Measurements from ENCODE around the gene MBNL2. TPM values are rescaled to one million over a fixed set of nuclear protein-coding genes. Genes with fewer than 3 reads are reported as not detected.

MBNL2 gene
- total and polyA plus RNA-seq, 4 donors = 13.3 to 108 (median 39.3) TPM

DNA sequence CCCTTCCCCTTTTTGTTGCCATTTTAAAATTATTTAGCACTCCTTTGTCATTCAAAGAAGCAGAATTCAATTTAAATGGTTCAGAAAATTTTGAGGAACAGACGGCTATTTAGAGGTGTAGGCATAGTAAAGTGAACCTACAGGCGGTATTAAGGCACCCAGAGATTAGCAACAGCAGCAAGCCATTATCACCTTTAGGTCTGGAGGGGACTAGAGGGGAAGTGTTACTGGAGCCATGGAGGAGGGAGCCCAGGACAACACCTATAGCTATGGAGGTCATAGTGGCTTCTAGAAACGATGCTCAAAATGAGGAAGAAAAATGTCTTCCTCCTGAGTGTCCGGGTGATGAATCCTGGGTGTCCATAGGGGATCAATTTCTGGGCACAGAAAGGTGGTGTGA is 25.8 kb upstream of the MBNL2 start:
- Histone ChIP-seq H3K4me3 (no peak overlapping the region), H3K9ac (ENCODE audit: insufficient read depth in 1 of 2, low read length in 2 of 2) (no peak overlapping the region), H3K27me3 (ENCODE audit: control insufficient read depth in 3 of 3, insufficient read depth in 3 of 3, low read length in 2 of 3) (no peaks in the 10 kb centered on the region), H3K9me3 (ENCODE audit: control insufficient read depth in 4 of 4, insufficient read depth in 3 of 4, low read length in 3 of 4) (no peaks in the 10 kb centered on the region), H3K36me3 (ENCODE audit: control insufficient read depth in 4 of 4, insufficient read depth in 4 of 4, low read length in 4 of 4) (no peaks in the 10 kb centered on the region), H3K27ac (ENCODE audit: low read depth in 1 of 2, low read length in 1 of 2) (no peak overlapping the region), H3K4me1 (ENCODE audit: control insufficient read depth in 5 of 5, insufficient read depth in 5 of 5, low read length in 5 of 5) (peaks cover 0 to 5% (median 2%) of the 10 kb centered on the region in 5 donors)
- DNase-seq (no peak), ATAC-seq (ENCODE audit: insufficient read depth, low FRiP score) (no peak)
- 87 to 93% methylated on average over 4 of the region's 4 CpGs for WGBS, 2 donors
- TF ChIP-seq, protein P1, sequence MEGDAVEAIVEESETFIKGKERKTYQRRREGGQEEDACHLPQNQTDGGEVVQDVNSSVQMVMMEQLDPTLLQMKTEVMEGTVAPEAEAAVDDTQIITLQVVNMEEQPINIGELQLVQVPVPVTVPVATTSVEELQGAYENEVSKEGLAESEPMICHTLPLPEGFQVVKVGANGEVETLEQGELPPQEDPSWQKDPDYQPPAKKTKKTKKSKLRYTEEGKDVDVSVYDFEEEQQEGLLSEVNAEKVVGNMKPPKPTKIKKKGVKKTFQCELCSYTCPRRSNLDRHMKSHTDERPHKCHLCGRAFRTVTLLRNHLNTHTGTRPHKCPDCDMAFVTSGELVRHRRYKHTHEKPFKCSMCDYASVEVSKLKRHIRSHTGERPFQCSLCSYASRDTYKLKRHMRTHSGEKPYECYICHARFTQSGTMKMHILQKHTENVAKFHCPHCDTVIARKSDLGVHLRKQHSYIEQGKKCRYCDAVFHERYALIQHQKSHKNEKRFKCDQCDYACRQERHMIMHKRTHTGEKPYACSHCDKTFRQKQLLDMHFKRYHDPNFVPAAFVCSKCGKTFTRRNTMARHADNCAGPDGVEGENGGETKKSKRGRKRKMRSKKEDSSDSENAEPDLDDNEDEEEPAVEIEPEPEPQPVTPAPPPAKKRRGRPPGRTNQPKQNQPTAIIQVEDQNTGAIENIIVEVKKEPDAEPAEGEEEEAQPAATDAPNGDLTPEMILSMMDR (IDR thresholded peaks at IDR 0.05; ENCODE audit: control extremely low read depth, extremely low read depth) = no peak

DNA sequence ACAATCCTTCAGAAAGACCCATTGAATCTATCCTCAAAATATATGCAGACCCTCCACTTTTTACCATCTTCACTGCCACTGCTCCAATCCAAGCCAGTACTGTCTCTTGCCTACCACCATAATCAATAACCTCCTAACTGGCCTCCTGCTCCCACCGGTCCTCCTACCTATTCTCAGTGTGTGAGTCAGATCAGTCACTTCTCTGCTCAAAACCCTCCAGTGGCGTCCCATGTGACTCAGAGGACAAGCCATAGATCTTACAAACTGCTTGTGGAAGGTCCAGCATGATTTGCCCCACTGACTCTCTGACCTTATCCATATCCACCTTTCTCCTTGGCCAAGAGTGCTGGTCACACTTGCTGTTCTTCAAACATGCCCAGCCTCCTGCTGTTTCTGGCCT is 23.4 kb upstream of the MBNL2 start:
- H3K9me3 ChIP-seq (ENCODE audit: control insufficient read depth in 4 of 4, insufficient read depth in 3 of 4, low read length in 3 of 4) = no peaks in the 10 kb centered on the region
- H3K4me3 ChIP-seq = no peak overlapping the region
- peaks cover 0 to 5% (median 0%) of the 10 kb centered on the region in 5 donors for H3K4me1 ChIP-seq (ENCODE audit: control insufficient read depth in 5 of 5, insufficient read depth in 5 of 5, low read length in 5 of 5)
- H3K27me3 ChIP-seq (ENCODE audit: control insufficient read depth in 3 of 3, insufficient read depth in 3 of 3, low read length in 2 of 3) = no peaks in the 10 kb centered on the region
- TF ChIP-seq, protein P1 (IDR thresholded peaks at IDR 0.05; ENCODE audit: control extremely low read depth, extremely low read depth) = no peak
- no peak for DNase-seq
- no peaks in the 10 kb centered on the region for H3K36me3 ChIP-seq (ENCODE audit: control insufficient read depth in 4 of 4, insufficient read depth in 4 of 4, low read length in 4 of 4)
- H3K9ac ChIP-seq (ENCODE audit: insufficient read depth in 1 of 2, low read length in 2 of 2) = no peak overlapping the region
- no peak overlapping the region for H3K27ac ChIP-seq (ENCODE audit: low read depth in 1 of 2, low read length in 1 of 2)
- ATAC-seq (ENCODE audit: insufficient read depth, low FRiP score) = no peak
- WGBS, 2 donors = 93 to 97% methylated on average over 2 of the region's 2 CpGs

DNA sequence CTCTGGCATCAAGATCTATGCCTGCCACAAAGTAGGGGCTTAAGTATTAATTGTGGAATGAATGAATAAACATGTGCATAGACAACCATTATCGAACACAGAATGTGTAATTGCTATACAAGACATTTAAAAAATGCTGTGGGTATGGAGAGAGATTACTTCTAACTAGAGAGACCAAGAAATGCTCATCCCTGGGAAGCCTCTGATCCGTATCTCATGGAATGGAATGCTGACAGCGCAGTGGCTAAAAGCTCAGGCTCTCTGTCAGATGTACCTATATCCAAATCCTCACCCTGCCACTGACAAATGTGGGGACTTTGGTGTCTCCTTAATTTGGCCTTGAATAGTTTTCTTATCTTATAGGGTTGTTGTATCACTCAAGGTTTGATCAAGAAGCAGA is 22.7 kb upstream of the MBNL2 start:
- Histone ChIP-seq H3K27ac (ENCODE audit: low read depth in 1 of 2, low read length in 1 of 2) (no peak overlapping the region), H3K36me3 (ENCODE audit: control insufficient read depth in 4 of 4, insufficient read depth in 4 of 4, low read length in 4 of 4) (no peaks in the 10 kb centered on the region), H3K9ac (ENCODE audit: insufficient read depth in 1 of 2, low read length in 2 of 2) (no peak overlapping the region), H3K4me3 (no peak overlapping the region), H3K4me1 (ENCODE audit: control insufficient read depth in 5 of 5, insufficient read depth in 5 of 5, low read length in 5 of 5) (peaks cover 0 to 2% (median 0%) of the 10 kb centered on the region in 5 donors), H3K27me3 (ENCODE audit: control insufficient read depth in 3 of 3, insufficient read depth in 3 of 3, low read length in 2 of 3) (no peaks in the 10 kb centered on the region), H3K9me3 (ENCODE audit: control insufficient read depth in 4 of 4, insufficient read depth in 3 of 4, low read length in 3 of 4) (no peaks in the 10 kb centered on the region)
- WGBS, 2 donors = 96 to 99% methylated on average over 3 of the region's 3 CpGs
- TF ChIP-seq, protein P1 (IDR thresholded peaks at IDR 0.05; ENCODE audit: control extremely low read depth, extremely low read depth) = no peak
- DNase-seq (no peak), ATAC-seq (ENCODE audit: insufficient read depth, low FRiP score) (no peak)
